DMS 273 treated with DMSO at 0.1 percent for 48 hours (cell line): ENCODE results near the gene KIAA1755.
"Not testable (repeated sequence)": the region's sequence is repeated elsewhere in the genome, so short reads cannot be mapped to it uniquely, and the experiment has no call there.

Experiments used
- DNase-seq: peaks from one replicate; lab custom pipeline; 2025; lab: John Stamatoyannopoulos, UW

Gene KIAA1755

GRCh38 chr20:38266426-38266825, 5.9 kb upstream of the KIAA1755 start:
- no peak for DNase-seq

GRCh38 chr20:38262931-38263330, 2.4 kb upstream of the KIAA1755 start:
- no peak for DNase-seq

- DNase-seq: no peak
These were observed 487 bp upstream of the KIAA1755 start for GRCh38 chr20:38261054-38261390.

- DNase-seq: no peak
These were observed 534 bp downstream of the KIAA1755 start for GRCh38 chr20:38260025-38260377.

- DNase-seq: no peak
These were observed 1.9 kb downstream of the KIAA1755 start for GRCh38 chr20:38258545-38259215.

GRCh38 chr20:38256966-38257365, 3.6 kb downstream of the KIAA1755 start:
- DNase-seq: no peak

GRCh38 chr20:38256021-38256420, 4.5 kb downstream of the KIAA1755 start:
- DNase-seq: no peak

GRCh38 chr20:38255393-38255792, 5.1 kb downstream of the KIAA1755 start:
- DNase-seq: no peak

- not testable (repeated sequence) for DNase-seq
These were observed 5.9 kb downstream of the KIAA1755 start for GRCh38 chr20:38254621-38255020.

GRCh38 chr20:38253571-38253970, 7.0 kb downstream of the KIAA1755 start:
- DNase-seq: no peak

- DNase-seq: no peak
These were observed 7.9 kb downstream of the KIAA1755 start for GRCh38 chr20:38252292-38253288.

- DNase-seq: not testable (repeated sequence)
These were observed 9.1 kb downstream of the KIAA1755 start for GRCh38 chr20:38251441-38251840.

- no peak for DNase-seq
These were observed 9.9 kb downstream of the KIAA1755 start for GRCh38 chr20:38250609-38251008.

- no peak for DNase-seq
These were observed 10.8 kb downstream of the KIAA1755 start for GRCh38 chr20:38249536-38250310.

- no peak for DNase-seq
These were observed 12.4 kb downstream of the KIAA1755 start for GRCh38 chr20:38248133-38248532.

GRCh38 chr20:38247725-38248124, 12.8 kb downstream of the KIAA1755 start:
- DNase-seq: not testable (repeated sequence)

- no peak for DNase-seq
These were observed 13.4 kb downstream of the KIAA1755 start for GRCh38 chr20:38247166-38247509.

- no peak for DNase-seq
These were observed 14.0 kb downstream of the KIAA1755 start for GRCh38 chr20:38246357-38247165.

GRCh38 chr20:38245753-38246152, 14.8 kb downstream of the KIAA1755 start:
- no peak for DNase-seq

GRCh38 chr20:38243709-38244020, 16.9 kb downstream of the KIAA1755 start:
- DNase-seq: no peak

GRCh38 chr20:38242848-38243708, 17.5 kb downstream of the KIAA1755 start:
- DNase-seq: no peak
